SK-N-SH treated with all-trans-retinoic acid at 6 μM for 48 hours (cell line): ENCODE data around the gene RHNO1.

Experiments used
- ATAC-seq: fragments of 200-7000 bp; cut with Tn5 transposase; 3 replicates; pipeline ENCODE4 v1.9.1; 2020; ENCODE audit warnings: mild to moderate bottlenecking, moderate library complexity
- ARNTL ChIP-seq: fragments of 450-650 bp; formaldehyde crosslinking; IDR thresholded peaks from 2 replicates; pipeline ENCODE4 v1.5.0; 2020; ENCODE audit warnings: low read depth, mild to moderate bottlenecking, moderate library complexity, borderline replicate concordance
- BACH2 ChIP-seq: fragments of 250-450 bp; sonication (Bioruptor Pico); IDR thresholded peaks from 2 replicates; pipeline ENCODE4 v1.9.0; 2021; ENCODE audit warnings: mild to moderate bottlenecking, borderline replicate concordance
- CREB5 ChIP-seq: fragments of 250-450 bp; sonication (Bioruptor Pico); IDR thresholded peaks from 2 replicates; pipeline ENCODE4 v1.5.1; 2020; ENCODE audit warnings: low read depth, mild to moderate bottlenecking, moderate library complexity
- CSDC2 ChIP-seq: fragments of 250-450 bp; sonication (Bioruptor Pico); IDR thresholded peaks from 2 replicates; pipeline ENCODE4 v1.5.0; 2020; ENCODE audit warnings: mild to moderate bottlenecking, moderate library complexity
- ESRRG ChIP-seq: fragments of 250-450 bp; sonication (Bioruptor Pico); IDR thresholded peaks from 2 replicates; pipeline ENCODE4 v1.6.1; 2021; ENCODE audit warnings: mild to moderate bottlenecking
- GLIS3 ChIP-seq: fragments of 250-450 bp; sonication (Bioruptor Pico); IDR thresholded peaks from 2 replicates; pipeline ENCODE4 v1.5.0; 2020; ENCODE audit warnings: mild to moderate bottlenecking, moderate library complexity
- ISL1 ChIP-seq: fragments of 250-450 bp; sonication (Bioruptor Pico); IDR thresholded peaks from 2 replicates; pipeline ENCODE4 v2.1.2; 2022; ENCODE audit warnings: mild to moderate bottlenecking, moderate library complexity
- PATZ1 ChIP-seq: fragments of 250-450 bp; sonication (Bioruptor Pico); IDR thresholded peaks from 2 replicates; pipeline ENCODE4 v1.8.0; 2020; ENCODE audit warnings: mild to moderate bottlenecking, moderate library complexity, borderline replicate concordance
- POU6F1 ChIP-seq: fragments of 250-450 bp; sonication (Bioruptor Pico); IDR thresholded peaks from 2 replicates; pipeline ENCODE4 v1.8.0; 2021; ENCODE audit warnings: low read depth, mild to moderate bottlenecking, moderate library complexity, borderline replicate concordance
- PPARA ChIP-seq: fragments of 250-450 bp; sonication (Bioruptor Pico); IDR thresholded peaks from 2 replicates; pipeline ENCODE4 v1.5.0; 2020; ENCODE audit warnings: mild to moderate bottlenecking, borderline replicate concordance
- RARB ChIP-seq: fragments of 250-450 bp; sonication (Bioruptor Pico); IDR thresholded peaks from 2 replicates; pipeline ENCODE4 v1.8.0; 2021; ENCODE audit warnings: mild to moderate bottlenecking, moderate library complexity
- SNAI2 ChIP-seq: fragments of 250-450 bp; sonication (Bioruptor Pico); IDR thresholded peaks from 2 replicates; pipeline ENCODE4 v1.5.0; 2020; ENCODE audit warnings: mild to moderate bottlenecking, moderate library complexity
- TCF4 ChIP-seq: fragments of 250-450 bp; sonication (Bioruptor Pico); IDR thresholded peaks from 2 replicates; pipeline ENCODE4 v1.8.0; 2021; ENCODE audit warnings: mild to moderate bottlenecking, moderate library complexity, borderline replicate concordance
- TOX ChIP-seq: fragments of 250-450 bp; sonication (Bioruptor Pico); IDR thresholded peaks from 2 replicates; pipeline ENCODE4 v1.8.0; 2021; ENCODE audit warnings: mild to moderate bottlenecking, moderate library complexity, borderline replicate concordance
- ZC3H10 ChIP-seq: fragments of 250-450 bp; sonication (Bioruptor Pico); IDR thresholded peaks from 2 replicates; pipeline ENCODE4 v1.5.1; 2021; ENCODE audit warnings: mild to moderate bottlenecking, moderate library complexity
- ZFP3 ChIP-seq: fragments of 250-450 bp; sonication (Bioruptor Pico); IDR thresholded peaks from 2 replicates; pipeline ENCODE4 v1.5.0; 2020; ENCODE audit warnings: mild to moderate bottlenecking, moderate library complexity
- ZFP30 ChIP-seq: fragments of 450-650 bp; formaldehyde crosslinking; IDR thresholded peaks from 2 replicates; pipeline ENCODE4 v1.5.0; 2022; ENCODE audit warnings: mild to moderate bottlenecking, moderate library complexity
- ZNF565 ChIP-seq: fragments of 450-650 bp; formaldehyde crosslinking; conservative IDR thresholded peaks from 2 replicates; pipeline ENCODE4 v1.5.0; 2020; ENCODE audit warnings: low read depth, mild to moderate bottlenecking, moderate library complexity
- ZNF70 ChIP-seq: fragments of 450-650 bp; formaldehyde crosslinking; IDR thresholded peaks from 2 replicates; pipeline ENCODE4 v1.5.0; 2020; ENCODE audit warnings: mild to moderate bottlenecking, moderate library complexity
- ZNF8 ChIP-seq: fragments of 450-650 bp; formaldehyde crosslinking; IDR thresholded peaks from 2 replicates; pipeline ENCODE4 v1.5.0; 2020; ENCODE audit warnings: mild to moderate bottlenecking, moderate library complexity
- TF ChIP-seq, protein P1 (sequence below): fragments of 250-450 bp; sonication (Bioruptor Pico); IDR thresholded peaks from 2 replicates; pipeline ENCODE4 v1.5.0; 2020; ENCODE audit warnings: mild to moderate bottlenecking, moderate library complexity

RHNO1 gene

DNA sequence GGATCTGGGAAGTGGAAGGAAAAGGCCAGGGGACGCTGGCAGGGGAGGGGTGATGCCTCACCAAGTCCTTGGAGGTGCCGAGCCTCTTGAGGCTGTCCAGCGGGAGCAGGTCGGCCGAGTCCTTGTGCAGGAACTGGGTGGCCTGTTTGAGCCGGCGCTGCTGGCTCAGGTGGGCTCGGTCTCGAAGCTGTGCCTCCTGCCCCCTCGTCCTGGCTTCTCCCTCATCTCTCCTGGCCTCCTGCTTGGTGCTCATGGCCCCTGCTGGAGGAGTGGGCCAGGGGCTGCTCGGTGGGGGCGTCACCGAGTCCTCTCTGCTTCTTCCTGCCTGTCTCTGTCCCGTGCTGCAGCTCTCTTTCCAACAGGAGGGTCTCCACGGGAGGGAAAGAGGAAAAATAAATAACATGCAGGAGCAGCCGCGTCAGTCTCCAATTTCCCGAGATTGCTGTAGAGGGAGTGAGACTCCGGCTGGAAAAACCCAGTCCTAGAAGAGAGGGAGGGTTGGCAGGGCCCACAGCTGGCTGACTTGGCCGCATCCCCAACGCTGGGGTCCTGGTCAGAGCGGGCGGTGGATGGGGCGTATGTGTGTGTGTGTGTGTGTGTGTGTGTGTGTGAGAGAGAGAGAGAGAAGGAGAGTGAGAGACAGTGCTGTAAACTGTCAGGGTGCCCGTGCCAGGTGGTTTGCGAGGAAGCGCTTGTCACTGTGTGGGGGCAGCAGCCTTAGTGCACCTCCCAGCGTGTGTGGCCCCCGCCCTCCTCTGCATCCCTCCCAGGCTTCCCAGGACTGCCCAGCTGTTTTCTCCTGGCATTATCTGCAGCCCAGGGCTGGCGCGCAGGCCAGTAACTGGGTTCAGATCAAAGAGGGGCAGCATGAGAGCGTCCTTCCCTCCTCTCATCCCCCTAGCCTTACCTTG is 42.2 kb upstream of the RHNO1 start, which contains the start of gene NRIP2:
TSS of gene NRIP2 (minus strand) at position 455 of the 911 bp plus-strand sequence. CDS start at position 403, 52 bp downstream.
- TF ChIP-seq PPARA (CRISPR knock-in tag) (no peak), TOX (CRISPR knock-in tag) (no peak), POU6F1 (CRISPR knock-in tag) (no peak), ZNF565 (CRISPR knock-in tag) (no peak), ZNF70 (CRISPR knock-in tag) (no peak), CREB5 (CRISPR knock-in tag) (no peak), ISL1 (no peak), SNAI2 (CRISPR knock-in tag) (no peak), RARB (CRISPR knock-in tag) (no peak), ESRRG (no peak), GLIS3 (no peak), ZFP3 (peak; percentile 82), BACH2 (CRISPR knock-in tag) (no peak), CSDC2 (no peak), PATZ1 (no peak), ZC3H10 (no peak), TCF4 (CRISPR knock-in tag) (peak; percentile 53; the same call in 1 of the 2 replicates), ZFP30 (CRISPR knock-in tag) (no peak)
- TF ChIP-seq, protein P1, sequence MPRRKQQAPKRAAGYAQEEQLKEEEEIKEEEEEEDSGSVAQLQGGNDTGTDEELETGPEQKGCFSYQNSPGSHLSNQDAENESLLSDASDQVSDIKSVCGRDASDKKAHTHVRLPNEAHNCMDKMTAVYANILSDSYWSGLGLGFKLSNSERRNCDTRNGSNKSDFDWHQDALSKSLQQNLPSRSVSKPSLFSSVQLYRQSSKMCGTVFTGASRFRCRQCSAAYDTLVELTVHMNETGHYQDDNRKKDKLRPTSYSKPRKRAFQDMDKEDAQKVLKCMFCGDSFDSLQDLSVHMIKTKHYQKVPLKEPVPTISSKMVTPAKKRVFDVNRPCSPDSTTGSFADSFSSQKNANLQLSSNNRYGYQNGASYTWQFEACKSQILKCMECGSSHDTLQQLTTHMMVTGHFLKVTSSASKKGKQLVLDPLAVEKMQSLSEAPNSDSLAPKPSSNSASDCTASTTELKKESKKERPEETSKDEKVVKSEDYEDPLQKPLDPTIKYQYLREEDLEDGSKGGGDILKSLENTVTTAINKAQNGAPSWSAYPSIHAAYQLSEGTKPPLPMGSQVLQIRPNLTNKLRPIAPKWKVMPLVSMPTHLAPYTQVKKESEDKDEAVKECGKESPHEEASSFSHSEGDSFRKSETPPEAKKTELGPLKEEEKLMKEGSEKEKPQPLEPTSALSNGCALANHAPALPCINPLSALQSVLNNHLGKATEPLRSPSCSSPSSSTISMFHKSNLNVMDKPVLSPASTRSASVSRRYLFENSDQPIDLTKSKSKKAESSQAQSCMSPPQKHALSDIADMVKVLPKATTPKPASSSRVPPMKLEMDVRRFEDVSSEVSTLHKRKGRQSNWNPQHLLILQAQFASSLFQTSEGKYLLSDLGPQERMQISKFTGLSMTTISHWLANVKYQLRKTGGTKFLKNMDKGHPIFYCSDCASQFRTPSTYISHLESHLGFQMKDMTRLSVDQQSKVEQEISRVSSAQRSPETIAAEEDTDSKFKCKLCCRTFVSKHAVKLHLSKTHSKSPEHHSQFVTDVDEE, result peak; percentile 57; the same call in 1 of the 2 replicates
- peak; percentile 82 for ATAC-seq

GRCh38 chr12:2835691-2836403 is 41.2 kb upstream of the RHNO1 start:
- no peak for ATAC-seq
- TF ChIP-seq ZFP3, result no peak
- no peak for TF ChIP-seq ZNF70 (CRISPR knock-in tag)
- no peak for TF ChIP-seq ISL1
- TF ChIP-seq ARNTL (CRISPR knock-in tag), result no peak
- TF ChIP-seq ZNF8 (CRISPR knock-in tag), result no peak
- no peak for TF ChIP-seq BACH2 (CRISPR knock-in tag)
- TF ChIP-seq, protein P1, result no peak
- no peak for TF ChIP-seq ZNF565 (CRISPR knock-in tag)
- no peak for TF ChIP-seq CSDC2
